Keratinocyte (primary cell): Measurements from ENCODE around the gene ECI2. TPM values are rescaled to one million over a fixed set of nuclear protein-coding genes. Genes with fewer than 3 reads are reported as not detected.

Experiments
- DNase-seq: peaks from one replicate; pipeline ENCODE4 v3.0.0-alpha.2; 2011; ENCODE audit warnings: low read depth, missing footprints, low spot score
- FAIRE-seq: peaks from 2 replicates; lab custom pipeline; 2011; peaks lifted over from hg19 to GRCh38; lab: Jason Lieb, UNC
- H2AFZ ChIP-seq: 2 replicates; pipeline ENCODE4 v1.6.0; 2012; ENCODE audit warnings: low read length, control low read depth, inconsistent platforms; ENCODE audit not compliant: control insufficient read depth
- H3K27ac ChIP-seq: 2 replicates; pipeline ENCODE4 v1.5.1; 2011; ENCODE audit warnings: low read length; ENCODE audit not compliant: control insufficient read depth, insufficient read depth
- H3K27me3 ChIP-seq: 3 replicates; pipeline ENCODE4 v1.6.0; 2011; ENCODE audit warnings: low read length; ENCODE audit not compliant: control insufficient read depth, insufficient read depth; ENCODE audit errors: extremely low read depth
- H3K36me3 ChIP-seq, 2 experiments: 2 replicates in 1 of 2; 3 replicates in 1 of 2; pipeline ENCODE4 v1.5.1; 2011; ENCODE audit warnings: low read length in 2 of 2, mild to moderate bottlenecking in 1 of 2; ENCODE audit not compliant: control insufficient read depth in 2 of 2, insufficient read depth in 2 of 2; ENCODE audit errors: extremely low read depth in 1 of 2
- H3K4me1 ChIP-seq: 3 replicates; pipeline ENCODE4 v1.5.1; 2011; ENCODE audit warnings: low read length; ENCODE audit not compliant: control insufficient read depth, insufficient read depth; ENCODE audit errors: extremely low read depth
- H3K4me2 ChIP-seq: 3 replicates; pipeline ENCODE4 v1.6.0; 2011; ENCODE audit warnings: low read depth, low read length; ENCODE audit not compliant: control insufficient read depth, insufficient read depth; ENCODE audit errors: extremely low read depth
- H3K4me3 ChIP-seq, 3 experiments: fragments of 200-600 bp in 1 of 3; sonication (generic) in 1 of 3; 2 replicates in 2 of 3; 3 replicates in 1 of 3; pipeline ENCODE4 v1.5.1; 2011 to 2016; ENCODE audit warnings: low read length in 3 of 3, mild to moderate bottlenecking in 3 of 3, control low read depth in 2 of 3, inconsistent platforms in 1 of 3, low read depth in 1 of 3, mixed read lengths in 1 of 3, mixed run types in 1 of 3, moderate library complexity in 1 of 3; ENCODE audit not compliant: control insufficient read depth in 2 of 3, insufficient read depth in 2 of 3; ENCODE audit errors: extremely low read depth in 1 of 3
- H3K79me2 ChIP-seq: 2 replicates; pipeline ENCODE4 v1.6.0; 2012; ENCODE audit warnings: low read length; ENCODE audit not compliant: control insufficient read depth, insufficient read depth
- H3K9ac ChIP-seq: 3 replicates; pipeline ENCODE4 v1.6.0; 2011; ENCODE audit warnings: low read length; ENCODE audit not compliant: control insufficient read depth, insufficient read depth; ENCODE audit errors: extremely low read depth
- H3K9me1 ChIP-seq: 3 replicates; pipeline ENCODE4 v1.6.0; 2011; ENCODE audit warnings: low read length; ENCODE audit not compliant: control insufficient read depth, insufficient read depth; ENCODE audit errors: extremely low read depth
- H3K9me3 ChIP-seq: 2 replicates; pipeline ENCODE4 v1.5.1; 2012; ENCODE audit warnings: low read depth, low read length; ENCODE audit not compliant: control insufficient read depth
- H4K20me1 ChIP-seq: 3 replicates; pipeline ENCODE4 v1.6.0; 2011; ENCODE audit warnings: low read length; ENCODE audit not compliant: control insufficient read depth, insufficient read depth; ENCODE audit errors: extremely low read depth
- EZH2 ChIP-seq: IDR thresholded peaks from one replicate; pipeline ENCODE4 v1.6.1; 2012; ENCODE audit warnings: inconsistent platforms, mild to moderate bottlenecking, low read length, moderate library complexity
- dilution Hi-C: fragments of 300-500 bp; cut with MboI; formaldehyde crosslinking; loops from one replicate; pipeline ENCODE4 v1.7.0; 2020; ENCODE audit warnings: low sequenced_read_pairs; ENCODE audit not compliant: extremely low pct_ligation_motif_present
- polyA plus RNA-seq, 5 experiments: library from polyadenylated mRNA; depleted of rRNA in 3 of 5; stranded (reverse) in 3 of 5; stranded (forward) in 1 of 5; unstranded in 1 of 5; fragments of >200 nt; gene quantifications; 1 replicate in 1 of 5; 2 replicates in 3 of 5; 3 replicates in 1 of 5; pipeline versions ENCODE4 v1.2.1 to v1.2.3, GENCODE V29; 2011 to 2012; ENCODE audit warnings: missing spikeins in 2 of 5, low read depth in 1 of 5, low replicate concordance in 1 of 5
- TF ChIP-seq, protein P1 (sequence below), 3 experiments: IDR thresholded peaks in 1 of 3; conservative IDR thresholded peaks in 1 of 3; optimal IDR thresholded peaks in 1 of 3; 2 replicates in 2 of 3; 3 replicates in 1 of 3; pipeline versions ENCODE3 to v1.5.1; 2011; ENCODE audit warnings: low read length in 3 of 3, mild to moderate bottlenecking in 3 of 3, moderate library complexity in 2 of 3, control low read depth in 1 of 3, inconsistent platforms in 1 of 3; ENCODE audit not compliant: insufficient read depth in 2 of 3; ENCODE audit errors: extremely low read depth in 1 of 3

The ECI2 gene
- polyA plus RNA-seq, 1 donor (not counting 4 experiments of a cell fraction or from before 2014, with no cell fraction given), result 41.6 TPM

DNA sequence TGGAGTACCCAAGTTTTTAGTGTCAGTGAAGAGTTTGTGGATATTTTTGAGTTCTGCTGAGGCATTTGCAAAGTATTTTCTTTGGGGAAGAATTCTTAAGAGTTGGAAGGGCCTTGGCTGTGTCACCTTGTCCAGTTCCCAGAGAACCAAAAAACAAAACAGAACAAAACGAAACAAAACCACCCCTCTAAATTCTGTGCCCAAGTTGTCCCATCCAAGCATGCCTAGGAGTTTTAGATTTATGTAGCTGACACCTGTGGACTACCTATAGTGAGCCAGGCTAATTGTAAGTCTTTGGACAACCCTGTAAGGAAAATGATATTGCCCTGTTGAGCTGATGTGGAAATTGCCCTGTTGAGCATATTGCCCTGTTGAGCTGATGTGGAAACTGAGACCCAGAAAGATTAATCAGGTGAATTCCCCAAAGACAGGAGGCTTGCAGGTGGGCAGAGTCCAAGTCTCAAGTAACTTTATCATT is 1.0 kb upstream of the ECI2 start:
- Histone ChIP-seq H3K4me3 (peak overlapping the region; percentile 54 to 62 (median 55)), H3K27me3 (no peaks in the 10 kb centered on the region), H3K79me2 (peaks cover 8% of the 10 kb centered on the region), H3K9me3 (no peaks in the 10 kb centered on the region), H2AFZ (no peak overlapping the region), H3K4me2 (peak overlapping the region; percentile 65), H3K9ac (peak overlapping the region; percentile 59), H3K27ac (peak overlapping the region; percentile 21), H4K20me1 (no peaks in the 10 kb centered on the region), H3K4me1 (peaks cover 13% of the 10 kb centered on the region), H3K9me1 (no peaks in the 10 kb centered on the region), H3K36me3 (peaks cover 3 to 7% of the 10 kb centered on the region in 2 experiments)
- FAIRE-seq (no peak), DNase-seq (no peak)
- dilution Hi-C loops, result no loop called here
- TF ChIP-seq, protein P1, sequence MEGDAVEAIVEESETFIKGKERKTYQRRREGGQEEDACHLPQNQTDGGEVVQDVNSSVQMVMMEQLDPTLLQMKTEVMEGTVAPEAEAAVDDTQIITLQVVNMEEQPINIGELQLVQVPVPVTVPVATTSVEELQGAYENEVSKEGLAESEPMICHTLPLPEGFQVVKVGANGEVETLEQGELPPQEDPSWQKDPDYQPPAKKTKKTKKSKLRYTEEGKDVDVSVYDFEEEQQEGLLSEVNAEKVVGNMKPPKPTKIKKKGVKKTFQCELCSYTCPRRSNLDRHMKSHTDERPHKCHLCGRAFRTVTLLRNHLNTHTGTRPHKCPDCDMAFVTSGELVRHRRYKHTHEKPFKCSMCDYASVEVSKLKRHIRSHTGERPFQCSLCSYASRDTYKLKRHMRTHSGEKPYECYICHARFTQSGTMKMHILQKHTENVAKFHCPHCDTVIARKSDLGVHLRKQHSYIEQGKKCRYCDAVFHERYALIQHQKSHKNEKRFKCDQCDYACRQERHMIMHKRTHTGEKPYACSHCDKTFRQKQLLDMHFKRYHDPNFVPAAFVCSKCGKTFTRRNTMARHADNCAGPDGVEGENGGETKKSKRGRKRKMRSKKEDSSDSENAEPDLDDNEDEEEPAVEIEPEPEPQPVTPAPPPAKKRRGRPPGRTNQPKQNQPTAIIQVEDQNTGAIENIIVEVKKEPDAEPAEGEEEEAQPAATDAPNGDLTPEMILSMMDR (optimal IDR thresholded peaks at IDR 0.05 in 1 of 3, IDR thresholded peaks at IDR 0.05 in 1 of 3, conservative IDR thresholded peaks at IDR 0.05 in 1 of 3; ENCODE audit: extremely low read depth in 1 of 3, insufficient read depth in 2 of 3, low read length in 3 of 3), result no peak
- no peak for TF ChIP-seq EZH2

DNA sequence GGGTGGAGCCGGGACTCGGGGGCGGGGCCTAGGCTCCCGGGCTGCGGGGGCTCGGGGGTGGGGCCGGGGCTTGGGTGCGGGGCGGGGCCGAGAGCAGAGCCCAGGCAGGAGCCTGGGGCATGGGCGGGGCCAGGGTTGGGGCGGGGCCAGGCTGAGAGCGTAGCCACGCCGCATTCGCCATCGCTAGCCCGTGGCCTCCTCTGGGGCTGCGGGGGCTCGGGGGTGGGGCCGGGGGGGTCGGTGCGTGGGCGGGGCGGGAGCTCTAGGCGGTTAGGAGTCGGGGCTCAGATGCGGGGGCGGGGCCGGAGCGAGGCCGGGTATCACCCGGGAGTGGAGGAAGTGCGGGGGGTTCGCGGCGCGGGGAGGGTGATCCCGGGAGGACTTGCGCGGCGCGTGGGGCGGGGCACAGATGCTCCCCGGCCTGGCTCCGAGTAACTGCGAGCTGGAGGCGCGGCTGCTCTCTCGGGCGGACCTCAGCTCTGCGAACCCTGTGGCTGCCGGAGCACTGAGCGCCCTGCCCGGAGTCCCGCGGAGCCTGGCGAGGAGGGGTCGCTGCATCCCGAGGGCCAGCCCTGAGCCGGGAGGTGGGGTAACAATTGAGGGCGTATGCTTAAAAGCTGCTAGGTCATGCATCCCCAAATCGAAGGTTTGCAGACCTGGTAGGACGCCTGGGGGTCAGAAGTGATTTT is 434 bp upstream of the ECI2 start:
- Histone ChIP-seq H3K4me2 (peak overlapping the region; percentile 65), H3K4me1 (peaks cover 13% of the 10 kb centered on the region), H2AFZ (peak overlapping the region; percentile 39), H3K27me3 (no peaks in the 10 kb centered on the region), H3K4me3 (peak overlapping the region; percentile 55 to 77 (median 62)), H3K79me2 (peaks cover 8% of the 10 kb centered on the region), H3K9me3 (no peaks in the 10 kb centered on the region), H3K36me3 (peaks cover 3 to 7% of the 10 kb centered on the region in 2 experiments), H3K27ac (peak overlapping the region; percentile 21), H4K20me1 (no peaks in the 10 kb centered on the region), H3K9me1 (no peaks in the 10 kb centered on the region), H3K9ac (peak overlapping the region; percentile 59)
- no peak for FAIRE-seq
- dilution Hi-C loops, result no loop called here
- no peak for TF ChIP-seq EZH2
- TF ChIP-seq, protein P1 (optimal IDR thresholded peaks at IDR 0.05 in 1 of 3, IDR thresholded peaks at IDR 0.05 in 1 of 3, conservative IDR thresholded peaks at IDR 0.05 in 1 of 3; ENCODE audit: extremely low read depth in 1 of 3, insufficient read depth in 2 of 3, low read length in 3 of 3), result no peak
- peak; percentile 38 for DNase-seq
